Embryonic facial prominence (tissue), 1 donor: ENCODE data around the gene XKR8.
A peak's percentile ranks its signal among the peaks of the same experiment; 100 is the strongest.

Source experiments
- DNase-seq: peaks from one replicate; pipeline ENCODE4 v3.0.0-alpha.2; 2016; ENCODE audit errors: extremely low spot score

XKR8 gene

GRCh38 chr1:27959792-27960603, at the start of gene XKR8:
Gene XKR8 (plus strand): TSS chr1:27959973. CDS start chr1:27960070, 97 bp downstream.
- peak; percentile 27 for DNase-seq

GRCh38 chr1:27912429-27912828, 47.3 kb upstream of the XKR8 start:
- no peak for DNase-seq

GRCh38 chr1:27915082-27915575, 44.6 kb upstream of the XKR8 start:
- DNase-seq: no peak

GRCh38 chr1:27922272-27922671, 37.5 kb upstream of the XKR8 start:
- no peak for DNase-seq

GRCh38 chr1:27928216-27928954, 31.4 kb upstream of the XKR8 start:
- no peak for DNase-seq

- DNase-seq: no peak
Measured at GRCh38 chr1:27931184-27931583, 28.6 kb upstream of the XKR8 start.

- no peak for DNase-seq
Measured at GRCh38 chr1:27931759-27932158, 28.0 kb upstream of the XKR8 start.

- DNase-seq: no peak
Measured at GRCh38 chr1:27934818-27935549, 24.8 kb upstream of the XKR8 start, which contains the start of gene SMPDL3B. Gene SMPDL3B (plus strand): TSS chr1:27935000. CDS start chr1:27935184, 184 bp downstream.

GRCh38 chr1:27935721-27936120, 24.1 kb upstream of the XKR8 start:
- DNase-seq: no peak

GRCh38 chr1:27936370-27936769, 23.4 kb upstream of the XKR8 start:
- no peak for DNase-seq

GRCh38 chr1:27937524-27937836, 22.3 kb upstream of the XKR8 start:
- no peak for DNase-seq

GRCh38 chr1:27938488-27938887, 21.3 kb upstream of the XKR8 start:
- DNase-seq: no peak

GRCh38 chr1:27940297-27940696, 19.5 kb upstream of the XKR8 start:
- DNase-seq: no peak

- DNase-seq: no peak
Measured at GRCh38 chr1:27940870-27941560, 18.8 kb upstream of the XKR8 start.

- DNase-seq: no peak
Measured at GRCh38 chr1:27941671-27942540, 17.9 kb upstream of the XKR8 start.

- DNase-seq: no peak
Measured at GRCh38 chr1:27945020-27945419, 14.8 kb upstream of the XKR8 start.

GRCh38 chr1:27949027-27949426, 10.7 kb upstream of the XKR8 start:
- no peak for DNase-seq

GRCh38 chr1:27951396-27951795, 8.4 kb upstream of the XKR8 start:
- no peak for DNase-seq

- DNase-seq: no peak
Measured at GRCh38 chr1:27952147-27952546, 7.6 kb upstream of the XKR8 start.

- DNase-seq: no peak
Measured at GRCh38 chr1:27954186-27954585, 5.6 kb upstream of the XKR8 start.

- no peak for DNase-seq
Measured at GRCh38 chr1:27955076-27955475, 4.7 kb upstream of the XKR8 start.
